OCI-LY7 (cell line): ENCODE measurements around the gene ZNF555. TPM values are rescaled to one million over a fixed set of nuclear protein-coding genes. Genes with fewer than 3 reads are reported as not detected.

Experiments
- BruUV-seq: library from RNA; stranded (reverse); fragments of 400-500 nt; replicated peaks from 2 replicates; lab custom pipeline; 2021; lab: Mats Ljungman, UMichigan
- CTCF ChIA-PET: fragments of 300-600 bp; sonication (Branson Sonifier 250); formaldehyde crosslinking; loops from one replicate; lab custom pipeline; 2022; ENCODE audit warnings: antibody characterized with exemption; ENCODE audit not compliant: unreplicated experiment; lab: Charles Lee
- POLR2A ChIA-PET: fragments of 300-600 bp; sonication (Branson Sonifier 250); formaldehyde crosslinking; loops from one replicate; lab custom pipeline; 2022; ENCODE audit warnings: antibody characterized with exemption; lab: Charles Lee
- DNase-seq: peaks from one replicate; pipeline ENCODE4 v3.0.0-alpha.2; 2015; ENCODE audit warnings: low spot score
- H2AFZ ChIP-seq: fragments of 200-600 bp; sonication (generic), shearing (Covaris generic); 2 replicates; pipeline ENCODE4 v1.6.1; 2014; ENCODE audit warnings: mild to moderate bottlenecking, antibody characterized with exemption, low read length, moderate library complexity
- H3K27ac ChIP-seq: fragments of 200-600 bp; sonication (generic); 2 replicates; pipeline ENCODE4 v1.5.1; 2014; ENCODE audit warnings: mixed run types, low read depth, mild to moderate bottlenecking, moderate library complexity, low read length, inconsistent platforms; ENCODE audit not compliant: poor library complexity, severe bottlenecking
- H3K36me3 ChIP-seq: fragments of 200-600 bp; sonication (generic); 2 replicates; pipeline ENCODE4 v1.6.1; 2014; ENCODE audit warnings: mild to moderate bottlenecking, antibody characterized with exemption, low read length, moderate library complexity, mixed read lengths; ENCODE audit not compliant: insufficient read depth
- H3K4me1 ChIP-seq: fragments of 200-600 bp; sonication (generic); 2 replicates; pipeline ENCODE4 v1.5.1; 2014; ENCODE audit warnings: mild to moderate bottlenecking, low read length; ENCODE audit not compliant: insufficient read depth, poor library complexity, severe bottlenecking
- H3K4me2 ChIP-seq: fragments of 200-600 bp; sonication (generic); 2 replicates; pipeline ENCODE4 v1.6.1; 2014; ENCODE audit warnings: mild to moderate bottlenecking, low read length
- H3K4me3 ChIP-seq: fragments of 200-600 bp; sonication (generic); 2 replicates; pipeline ENCODE4 v1.5.1; 2014; ENCODE audit warnings: mild to moderate bottlenecking, low read depth, low read length; ENCODE audit not compliant: poor library complexity, severe bottlenecking
- H3K79me2 ChIP-seq: fragments of 200-600 bp; sonication (generic); 2 replicates; pipeline ENCODE4 v1.6.1; 2016; ENCODE audit warnings: low read depth, mild to moderate bottlenecking, low read length, moderate library complexity, mixed read lengths; ENCODE audit not compliant: insufficient read depth
- H3K9me2 ChIP-seq: fragments of 200-600 bp; sonication (generic); 2 replicates; pipeline ENCODE4 v1.6.1; 2016; ENCODE audit warnings: mild to moderate bottlenecking, low read length, mixed read lengths; ENCODE audit not compliant: insufficient read depth
- H3K9me3 ChIP-seq: fragments of 200-600 bp; sonication (generic); 2 replicates; pipeline ENCODE4 v1.6.1; 2014; ENCODE audit warnings: mild to moderate bottlenecking, mixed run types, low read length, mixed read lengths
- H4K20me1 ChIP-seq: fragments of 200-600 bp; sonication (generic); 2 replicates; pipeline ENCODE4 v1.6.1; 2014; ENCODE audit warnings: mild to moderate bottlenecking, antibody characterized with exemption, low read length, moderate library complexity, mixed read lengths; ENCODE audit not compliant: insufficient read depth
- CTCF ChIP-seq: fragments of 200-600 bp; sonication (generic); conservative IDR thresholded peaks from 2 replicates; pipeline ENCODE4 v1.5.1; 2014; ENCODE audit warnings: mild to moderate bottlenecking, antibody characterized with exemption, low read length, moderate library complexity, mixed read lengths
- EZH2phosphoT487 ChIP-seq: fragments of 200-600 bp; sonication (generic); IDR thresholded peaks from 2 replicates; pipeline ENCODE4 v1.6.1; 2018; ENCODE audit warnings: low read depth, borderline replicate concordance, mild to moderate bottlenecking, mixed run types, antibody characterized with exemption, low read length, moderate library complexity, mixed read lengths
- intact Hi-C: fragments of 100-400 bp; cut with micrococcal nuclease; formaldehyde crosslinking; loops from one replicate; pipeline ENCODE4 v1.10.0; 2022; ENCODE audit not compliant: unreplicated experiment
- total RNA-seq, 2 experiments: library from RNA; depleted of rRNA in 1 of 2; stranded (reverse); fragments of >200 nt in 1 of 2; shearing (Covaris generic) in 1 of 2; gene quantifications; 2 replicates each; pipeline ENCODE4 v1.2.3, GENCODE V29; 2014 to 2022

ZNF555 gene
- total RNA-seq, 2 experiments from 2014 or later = 2.4 to 5.1 TPM

GRCh38 chr19:2883686-2884439 lies 42.6 kb downstream of the ZNF555 start:
- Histone ChIP-seq H3K27ac (no peak overlapping the region), H3K9me2 (no peaks in the 10 kb centered on the region), H3K79me2 (no peaks in the 10 kb centered on the region), H3K9me3 (no peaks in the 10 kb centered on the region), H3K4me1 (peaks cover 19% of the 10 kb centered on the region), H3K4me3 (no peak overlapping the region), H3K36me3 (no peaks in the 10 kb centered on the region), H2AFZ (no peak overlapping the region), H3K4me2 (no peak overlapping the region), H4K20me1 (no peaks in the 10 kb centered on the region)
- CTCF ChIA-PET = no interaction called here
- no TSS peak for BruUV-seq
- TF ChIP-seq CTCF (no peak), EZH2phosphoT487 (no peak)
- intact Hi-C loops = no loop called here
- DNase-seq = peak; percentile 33
- POLR2A ChIA-PET = no interaction called here

- Histone ChIP-seq H4K20me1 (no peaks in the 10 kb centered on the region), H3K4me1 (peaks cover 27% of the 10 kb centered on the region), H3K4me3 (no peak overlapping the region), H3K9me3 (no peaks in the 10 kb centered on the region), H3K9me2 (no peaks in the 10 kb centered on the region), H2AFZ (no peak overlapping the region), H3K36me3 (no peaks in the 10 kb centered on the region), H3K4me2 (no peak overlapping the region), H3K79me2 (no peaks in the 10 kb centered on the region), H3K27ac (no peak overlapping the region)
- TF ChIP-seq CTCF = no peak
- no peak for TF ChIP-seq EZH2phosphoT487
- intact Hi-C loops = no loop called here
- DNase-seq = no peak
- CTCF ChIA-PET = no interaction called here
- no TSS peak for BruUV-seq
- POLR2A ChIA-PET = no interaction called here
These were observed 44.5 kb downstream of the ZNF555 start for GRCh38 chr19:2885736-2886135.

GRCh38 chr19:2887391-2887914 lies 46.2 kb downstream of the ZNF555 start:
- peak; percentile 82 for DNase-seq
- peak overlapping the region; percentile 45 for H3K4me2 ChIP-seq
- no peak overlapping the region for H3K4me3 ChIP-seq
- H3K4me1 ChIP-seq = peaks cover 33% of the 10 kb centered on the region
- no peak for TF ChIP-seq EZH2phosphoT487
- peak; percentile 84 for TF ChIP-seq CTCF
- ChIA-PET CTCF (interaction anchor here (1.0 to 1.1 kb wide), 2 partner anchors 63 to 239 kb away, joined by 3 read pairs; no protein-coding TSS in a partner anchor), POLR2A (interaction anchor here (1.1 to 1.3 kb wide), 2 partner anchors 17 to 63 kb away, joined by 4 read pairs; no protein-coding TSS in a partner anchor)
- BruUV-seq = no TSS peak
- H3K27ac ChIP-seq = peak overlapping the region; percentile 74
- no peaks in the 10 kb centered on the region for H4K20me1 ChIP-seq
- H3K36me3 ChIP-seq = no peaks in the 10 kb centered on the region
- no peaks in the 10 kb centered on the region for H3K9me2 ChIP-seq
- peak overlapping the region; percentile 88 for H2AFZ ChIP-seq
- intact Hi-C loops = no loop called here
- no peaks in the 10 kb centered on the region for H3K79me2 ChIP-seq
- H3K9me3 ChIP-seq = no peaks in the 10 kb centered on the region
